Brain microvascular endothelial cell (primary cell): Measurements from ENCODE around the gene GNG7.
"Not testable (repeated sequence)": the region's sequence is repeated elsewhere in the genome, so short reads cannot be mapped to it uniquely, and the experiment has no call there.

ENCODE experiments used
- DNase-seq: peaks from one replicate; pipeline ENCODE4 v3.0.0-alpha.2; 2020
- H3K27ac ChIP-seq: fragments of 250-450 bp; sonication (Bioruptor Pico); 2 replicates; pipeline ENCODE4 v1.5.1; 2020; ENCODE audit warnings: mild to moderate bottlenecking, moderate library complexity
- H3K27me3 ChIP-seq: fragments of 250-450 bp; sonication (Bioruptor Pico); replicated peaks from 2 replicates; pipeline ENCODE4 v1.5.1; 2020; ENCODE audit warnings: mild to moderate bottlenecking
- H3K36me3 ChIP-seq: fragments of 250-450 bp; sonication (Bioruptor Pico); replicated peaks from 2 replicates; pipeline ENCODE4 v1.5.1; 2020; ENCODE audit warnings: mild to moderate bottlenecking
- H3K4me3 ChIP-seq: 2 replicates; pipeline ENCODE4 v1.5.1; 2011; ENCODE audit warnings: low read depth, mild to moderate bottlenecking, control low read depth, low read length, moderate library complexity
- in situ Hi-C: cut with HindIII; loops from 2 replicates; pipeline ENCODE4 v1.10.0; 2017; ENCODE audit warnings: low sequenced_read_pairs, low pct_ligation_motif_present
- TF ChIP-seq, protein P1 (sequence below): IDR thresholded peaks from 2 replicates; pipeline ENCODE4 v1.5.1; 2011; ENCODE audit warnings: low read depth, mild to moderate bottlenecking, moderate library complexity, low read length, control low read depth, inconsistent platforms; ENCODE audit errors: missing control alignments

The GNG7 gene

DNA sequence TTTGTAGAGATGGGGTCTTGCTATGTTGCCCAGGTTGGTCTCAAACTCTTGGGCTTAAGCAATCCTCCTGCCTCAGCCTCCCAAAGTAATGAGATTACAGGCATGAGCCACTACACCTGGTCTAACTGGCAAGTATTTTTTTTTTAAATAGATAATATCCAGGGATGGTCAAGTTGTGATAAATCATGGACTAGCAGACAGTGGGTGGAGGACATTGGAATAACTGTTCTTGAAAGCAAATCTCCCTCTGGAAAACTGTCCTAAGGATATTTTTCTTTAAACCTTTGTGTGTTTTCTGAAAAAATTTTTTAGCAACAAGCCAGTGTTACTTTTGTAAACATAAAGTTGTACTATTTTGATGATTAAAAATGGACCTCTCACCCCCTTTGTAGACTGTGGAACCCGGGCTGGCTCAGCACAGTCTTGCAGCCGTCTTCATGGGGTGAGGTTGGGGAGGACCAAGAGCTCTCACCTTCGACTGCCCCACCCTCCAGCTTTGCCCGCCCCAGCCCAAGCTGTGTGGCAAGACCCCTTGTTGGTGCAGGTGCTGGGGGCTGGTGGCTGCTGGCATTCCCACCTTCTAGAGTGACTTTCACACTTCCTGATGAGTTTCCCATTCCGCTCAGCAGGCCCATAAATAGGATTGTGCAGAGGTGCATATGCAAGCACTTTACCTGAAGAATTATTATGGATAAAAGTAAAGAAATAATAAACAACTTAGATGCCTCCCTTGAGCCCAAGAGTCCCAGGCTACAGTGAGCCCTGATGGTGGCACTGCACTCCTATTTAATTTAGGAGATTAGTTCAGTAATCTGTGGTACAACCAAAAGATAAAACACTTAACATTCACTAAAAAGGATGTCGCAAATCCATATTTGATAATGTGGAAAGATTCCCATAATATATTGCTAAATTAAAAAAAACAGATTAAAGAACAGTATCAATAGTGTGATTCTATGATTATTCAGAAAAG is 119.2 kb downstream of the GNG7 start:
- no peaks in the 10 kb centered on the region for H3K36me3 ChIP-seq
- H3K4me3 ChIP-seq = no peak overlapping the region
- DNase-seq = no peak
- H3K27me3 ChIP-seq = no peaks in the 10 kb centered on the region
- TF ChIP-seq, protein P1, sequence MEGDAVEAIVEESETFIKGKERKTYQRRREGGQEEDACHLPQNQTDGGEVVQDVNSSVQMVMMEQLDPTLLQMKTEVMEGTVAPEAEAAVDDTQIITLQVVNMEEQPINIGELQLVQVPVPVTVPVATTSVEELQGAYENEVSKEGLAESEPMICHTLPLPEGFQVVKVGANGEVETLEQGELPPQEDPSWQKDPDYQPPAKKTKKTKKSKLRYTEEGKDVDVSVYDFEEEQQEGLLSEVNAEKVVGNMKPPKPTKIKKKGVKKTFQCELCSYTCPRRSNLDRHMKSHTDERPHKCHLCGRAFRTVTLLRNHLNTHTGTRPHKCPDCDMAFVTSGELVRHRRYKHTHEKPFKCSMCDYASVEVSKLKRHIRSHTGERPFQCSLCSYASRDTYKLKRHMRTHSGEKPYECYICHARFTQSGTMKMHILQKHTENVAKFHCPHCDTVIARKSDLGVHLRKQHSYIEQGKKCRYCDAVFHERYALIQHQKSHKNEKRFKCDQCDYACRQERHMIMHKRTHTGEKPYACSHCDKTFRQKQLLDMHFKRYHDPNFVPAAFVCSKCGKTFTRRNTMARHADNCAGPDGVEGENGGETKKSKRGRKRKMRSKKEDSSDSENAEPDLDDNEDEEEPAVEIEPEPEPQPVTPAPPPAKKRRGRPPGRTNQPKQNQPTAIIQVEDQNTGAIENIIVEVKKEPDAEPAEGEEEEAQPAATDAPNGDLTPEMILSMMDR = no peak
- no peak overlapping the region for H3K27ac ChIP-seq
- in situ Hi-C loops = no loop called here

DNA sequence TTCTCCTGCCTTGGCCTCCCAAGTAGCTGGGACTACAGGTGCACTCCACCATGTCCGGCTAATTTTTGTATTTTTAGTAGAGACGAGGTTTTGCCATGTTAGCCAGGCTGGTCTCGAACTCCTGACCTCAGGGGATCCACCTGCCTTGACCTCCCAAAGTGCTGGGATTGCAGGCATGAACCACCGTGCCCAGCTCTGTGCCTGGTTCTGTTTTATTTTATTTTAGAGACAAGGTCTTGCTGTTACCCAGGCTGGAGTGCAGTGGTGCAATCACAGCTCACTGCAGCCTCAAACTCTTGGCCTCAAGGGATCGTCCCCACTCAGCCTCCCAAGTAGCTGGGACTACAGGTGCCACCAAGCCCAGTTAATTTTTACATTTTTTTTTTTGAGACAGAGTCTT is 122.1 kb downstream of the GNG7 start:
- H3K4me3 ChIP-seq, in situ Hi-C loops, H3K27me3 ChIP-seq, H3K36me3 ChIP-seq, DNase-seq, H3K27ac ChIP-seq: not testable (repeated sequence)

DNA sequence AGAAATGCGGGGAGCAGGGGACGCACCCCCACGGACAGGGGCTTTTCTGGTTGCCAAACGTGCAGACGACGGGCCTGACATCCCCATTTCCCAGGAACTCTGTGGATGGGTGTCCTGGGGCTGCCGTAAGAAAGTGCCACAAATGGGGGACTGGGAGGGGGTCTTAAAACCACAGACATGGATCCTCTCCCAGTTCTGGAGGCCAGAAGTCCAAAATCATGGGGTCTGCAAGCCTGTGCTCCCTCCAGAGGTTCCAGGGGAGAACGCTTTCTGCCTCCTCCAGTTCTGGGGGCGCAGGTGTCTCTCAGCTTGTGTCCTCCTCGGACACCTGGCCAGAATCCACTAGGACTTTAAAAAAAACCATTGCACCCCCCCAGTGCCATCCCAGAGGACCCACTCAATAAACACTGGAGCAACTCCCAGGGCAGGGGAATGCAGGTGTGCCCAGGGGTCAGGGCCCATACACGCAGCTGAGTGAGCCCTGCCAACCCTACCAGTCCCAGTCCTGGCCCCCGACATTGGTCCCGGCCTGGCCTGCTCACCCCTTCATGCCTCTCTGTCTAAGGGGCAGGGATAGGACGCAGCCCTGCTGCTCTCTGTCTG is 122.7 kb downstream of the GNG7 start:
- H3K36me3 ChIP-seq = no peaks in the 10 kb centered on the region
- H3K27ac ChIP-seq = peak overlapping the region; percentile 88
- peak overlapping the region; percentile 53 for H3K4me3 ChIP-seq
- TF ChIP-seq, protein P1 = no peak
- H3K27me3 ChIP-seq = no peaks in the 10 kb centered on the region
- in situ Hi-C loops = no loop called here
- no peak for DNase-seq

DNA sequence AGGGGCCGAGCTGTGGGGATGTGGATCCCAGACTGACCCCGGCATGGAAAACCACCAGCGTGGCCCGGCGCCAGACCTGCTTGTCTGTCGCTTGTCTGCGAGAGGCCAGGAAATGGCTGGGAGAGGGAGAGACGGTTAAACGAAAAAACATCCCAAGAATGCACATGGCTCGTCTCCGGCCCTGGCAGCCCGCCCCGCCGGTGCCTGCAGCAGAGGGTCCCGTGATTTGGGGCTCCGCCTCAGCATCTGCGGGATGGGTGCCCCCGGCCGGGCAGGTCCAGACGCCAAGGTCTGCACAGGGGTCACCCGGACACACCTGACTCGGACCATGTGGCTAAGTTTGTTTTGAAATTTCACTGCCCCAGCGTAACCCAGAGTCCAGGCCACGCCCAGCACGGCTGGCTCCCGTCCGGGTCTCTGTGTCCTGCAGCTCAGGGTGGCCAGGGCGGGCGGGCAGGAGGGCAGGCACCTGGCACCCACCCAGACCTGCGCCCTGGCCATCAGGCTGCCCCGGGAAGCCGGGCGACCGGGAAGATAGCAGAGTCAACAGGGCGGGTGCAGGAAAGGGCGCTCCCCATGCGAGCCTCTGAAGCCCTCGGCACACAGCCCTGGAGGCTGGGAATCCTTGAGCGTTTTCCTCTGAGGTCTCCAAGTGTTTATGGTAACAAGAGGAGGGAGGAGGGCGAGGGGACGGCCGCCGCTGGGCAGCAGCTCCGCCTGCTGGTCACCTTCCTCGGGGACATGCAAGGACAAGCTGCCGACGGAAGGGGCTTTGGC is 123.4 kb downstream of the GNG7 start:
- Histone ChIP-seq H3K36me3 (no peaks in the 10 kb centered on the region), H3K27ac (peak overlapping the region; percentile 88)
- TF ChIP-seq, protein P1 = peak; percentile 94

DNA sequence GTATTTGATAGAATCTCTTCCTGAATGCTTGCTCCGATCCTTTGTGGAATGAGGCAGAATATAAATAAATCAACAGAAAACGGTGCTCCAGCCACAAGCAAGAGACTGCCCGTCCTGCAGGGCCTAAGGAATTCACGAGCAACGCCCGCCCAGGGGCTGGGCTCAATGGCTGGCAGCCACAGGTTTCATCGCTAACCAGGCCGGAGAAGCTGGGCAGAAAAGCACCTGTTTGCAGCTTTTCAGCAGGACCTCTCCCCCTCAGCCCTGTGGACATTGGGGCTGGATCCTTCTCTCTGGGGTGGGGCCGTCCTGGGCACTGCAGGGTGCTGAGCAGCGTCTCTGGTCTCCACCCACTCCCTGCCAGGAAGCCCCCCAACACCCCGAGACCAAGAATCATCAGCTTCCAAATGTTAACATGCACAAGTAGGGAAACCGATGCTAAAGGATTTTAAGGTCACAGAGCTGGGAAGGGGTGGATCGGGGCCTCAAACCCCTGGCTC is 124.1 kb downstream of the GNG7 start:
- Histone ChIP-seq H3K4me3 (peak overlapping the region; percentile 53), H3K27ac (peak overlapping the region; percentile 88), H3K27me3 (no peaks in the 10 kb centered on the region), H3K36me3 (no peaks in the 10 kb centered on the region)
- TF ChIP-seq, protein P1 = no peak
- DNase-seq = peak; percentile 40
- in situ Hi-C loops = no loop called here

More for the DNA sequence above, 123.4 kb downstream of the GNG7 start:
- peak overlapping the region; percentile 53 for H3K4me3 ChIP-seq
- DNase-seq = peak; percentile 90
- H3K27me3 ChIP-seq = no peaks in the 10 kb centered on the region
- in situ Hi-C loops = no loop called here
